ENCODE results near the gene MIA.

DNA sequence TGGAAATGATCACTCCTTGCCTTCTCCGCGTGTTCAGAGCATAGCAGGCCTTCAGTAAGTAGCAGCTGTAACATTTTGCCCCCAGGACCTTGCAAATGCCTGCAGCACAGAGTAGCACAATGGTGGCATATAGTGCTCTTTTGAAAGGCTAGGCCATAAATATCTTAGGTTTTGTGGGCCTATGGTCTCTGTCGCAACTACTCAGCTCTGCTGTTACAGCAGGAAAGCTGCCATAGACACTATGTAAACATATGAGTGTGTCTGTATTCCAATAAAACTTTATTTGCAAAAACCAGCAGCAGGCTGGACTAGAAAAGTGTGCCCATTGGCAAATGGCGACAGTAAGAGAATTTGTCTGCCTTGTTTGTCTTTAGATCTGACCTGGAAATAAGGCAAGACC is 49.0 kb upstream of the MIA start:
- TF ChIP-seq CTCF (IDR thresholded peaks at IDR 0.05; ENCODE audit: insufficient read depth, low read length, poor library complexity, severe bottlenecking) (no peak), EZH2phosphoT487 (conservative IDR thresholded peaks at IDR 0.05; ENCODE audit: low read length) (no peak)
